Smooth muscle cell (in vitro differentiated cells): ENCODE data around the gene PRR9. TPM values are rescaled to one million over a fixed set of nuclear protein-coding genes. Genes with fewer than 3 reads are reported as not detected.

Experiments used
- DNase-seq: peaks from one replicate; lab custom pipeline; 2025; ENCODE audit not compliant: unreplicated experiment; lab: John Stamatoyannopoulos, UW
- H2AFZ ChIP-seq: fragments of 200-600 bp; sonication (generic); 2 replicates; pipeline ENCODE4 v1.6.0; 2016; ENCODE audit warnings: antibody characterized with exemption, low read depth, mild to moderate bottlenecking
- H3F3A ChIP-seq: fragments of 200-600 bp; sonication (generic); 2 replicates; pipeline ENCODE4 v1.6.0; 2017; ENCODE audit warnings: antibody characterized with exemption, low read depth
- H3K27ac ChIP-seq: fragments of 200-600 bp; sonication (generic); 2 replicates; pipeline ENCODE4 v1.5.1; 2016; ENCODE audit warnings: low read depth, mild to moderate bottlenecking
- H3K27me3 ChIP-seq: fragments of 200-600 bp; sonication (generic); 2 replicates; pipeline ENCODE4 v1.6.1; 2016; ENCODE audit warnings: low read depth, mild to moderate bottlenecking
- H3K36me3 ChIP-seq: fragments of 200-600 bp; sonication (generic); 2 replicates; pipeline ENCODE4 v1.5.1; 2016; ENCODE audit warnings: low read depth
- H3K4me1 ChIP-seq: fragments of 200-600 bp; sonication (generic); 2 replicates; pipeline ENCODE4 v1.5.1; 2016; ENCODE audit warnings: low read depth
- H3K4me2 ChIP-seq: fragments of 200-600 bp; sonication (generic); 2 replicates; pipeline ENCODE4 v1.6.0; 2016; ENCODE audit warnings: mild to moderate bottlenecking
- H3K4me3 ChIP-seq: fragments of 200-600 bp; sonication (generic); 2 replicates; pipeline ENCODE4 v1.5.1; 2016; ENCODE audit warnings: mild to moderate bottlenecking
- H3K79me2 ChIP-seq: fragments of 200-600 bp; sonication (generic); 2 replicates; pipeline ENCODE4 v1.6.0; 2016; ENCODE audit warnings: low read depth, mild to moderate bottlenecking
- H3K9ac ChIP-seq: fragments of 200-600 bp; sonication (generic); 2 replicates; pipeline ENCODE4 v1.6.0; 2016; ENCODE audit warnings: low read depth
- H3K9me3 ChIP-seq: fragments of 200-600 bp; sonication (generic); replicated peaks from 2 replicates; pipeline ENCODE4 v1.5.1; 2016; ENCODE audit warnings: low read depth
- H4K20me1 ChIP-seq: fragments of 200-600 bp; sonication (generic); 2 replicates; pipeline ENCODE4 v1.6.0; 2016; ENCODE audit warnings: low read depth
- WGBS: methylation state at CpG from one replicate; pipeline ENCODE4 v1.1.7; 2016; ENCODE audit warnings: low lambda C conversion rate; 5-methylcytosine and 5-hydroxymethylcytosine counted together
- polyA plus RNA-seq: library from polyadenylated mRNA; unstranded; fragments of >200 nt; fragmentation: Nextera tagmentation; extraction: Ambion mirVana; gene quantifications from 2 replicates; pipeline ENCODE4 v1.2.1, GENCODE V29; 2016
- total RNA-seq: library from RNA; depleted of rRNA; stranded (reverse); fragments of >200 nt; gene quantifications from 2 replicates; pipeline ENCODE4 v1.2.3, GENCODE V29; 2014
- TF ChIP-seq, protein P1 (sequence below): fragments of 200-600 bp; sonication (generic); IDR thresholded peaks from 2 replicates; pipeline ENCODE4 v1.5.1; 2017; ENCODE audit warnings: borderline replicate concordance, mild to moderate bottlenecking, antibody characterized with exemption; ENCODE audit not compliant: insufficient read depth, poor library complexity, severe bottlenecking

PRR9 gene
- total and polyA plus RNA-seq, 2 experiments from 2014 or later, result 3.0 to 9.0 TPM

DNA sequence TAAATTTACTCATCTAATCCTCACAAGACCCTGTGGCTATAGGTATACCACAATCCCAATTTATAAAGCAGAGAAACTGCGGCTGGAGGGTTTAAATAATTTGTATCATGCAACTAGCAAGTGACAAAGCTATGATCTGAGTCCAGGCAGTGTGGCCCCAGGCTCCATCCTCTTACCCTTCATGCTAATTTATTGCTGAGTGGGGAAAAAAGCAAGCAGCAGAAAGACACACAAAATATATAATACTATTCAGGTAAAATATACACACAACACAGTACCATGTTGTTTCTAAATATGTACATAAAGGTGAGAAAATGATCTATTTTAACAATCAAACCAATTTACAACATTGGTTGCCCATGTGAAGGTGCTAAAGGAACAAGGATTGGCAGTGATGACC lies 24.8 kb downstream of the PRR9 start:
- Histone ChIP-seq H3K27ac (no peak overlapping the region), H3K79me2 (no peaks in the 10 kb centered on the region), H3F3A (no peaks in the 10 kb centered on the region), H3K9me3 (no peaks in the 10 kb centered on the region), H3K36me3 (no peaks in the 10 kb centered on the region), H3K4me3 (no peak overlapping the region), H2AFZ (no peak overlapping the region), H3K9ac (no peak overlapping the region), H3K27me3 (no peaks in the 10 kb centered on the region), H3K4me1 (no peaks in the 10 kb centered on the region), H4K20me1 (no peaks in the 10 kb centered on the region), H3K4me2 (no peak overlapping the region)
- DNase-seq, result no peak
- WGBS, result 71% methylated on average over 1 of the region's 1 CpG
- TF ChIP-seq, protein P1, sequence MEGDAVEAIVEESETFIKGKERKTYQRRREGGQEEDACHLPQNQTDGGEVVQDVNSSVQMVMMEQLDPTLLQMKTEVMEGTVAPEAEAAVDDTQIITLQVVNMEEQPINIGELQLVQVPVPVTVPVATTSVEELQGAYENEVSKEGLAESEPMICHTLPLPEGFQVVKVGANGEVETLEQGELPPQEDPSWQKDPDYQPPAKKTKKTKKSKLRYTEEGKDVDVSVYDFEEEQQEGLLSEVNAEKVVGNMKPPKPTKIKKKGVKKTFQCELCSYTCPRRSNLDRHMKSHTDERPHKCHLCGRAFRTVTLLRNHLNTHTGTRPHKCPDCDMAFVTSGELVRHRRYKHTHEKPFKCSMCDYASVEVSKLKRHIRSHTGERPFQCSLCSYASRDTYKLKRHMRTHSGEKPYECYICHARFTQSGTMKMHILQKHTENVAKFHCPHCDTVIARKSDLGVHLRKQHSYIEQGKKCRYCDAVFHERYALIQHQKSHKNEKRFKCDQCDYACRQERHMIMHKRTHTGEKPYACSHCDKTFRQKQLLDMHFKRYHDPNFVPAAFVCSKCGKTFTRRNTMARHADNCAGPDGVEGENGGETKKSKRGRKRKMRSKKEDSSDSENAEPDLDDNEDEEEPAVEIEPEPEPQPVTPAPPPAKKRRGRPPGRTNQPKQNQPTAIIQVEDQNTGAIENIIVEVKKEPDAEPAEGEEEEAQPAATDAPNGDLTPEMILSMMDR, result no peak

DNA sequence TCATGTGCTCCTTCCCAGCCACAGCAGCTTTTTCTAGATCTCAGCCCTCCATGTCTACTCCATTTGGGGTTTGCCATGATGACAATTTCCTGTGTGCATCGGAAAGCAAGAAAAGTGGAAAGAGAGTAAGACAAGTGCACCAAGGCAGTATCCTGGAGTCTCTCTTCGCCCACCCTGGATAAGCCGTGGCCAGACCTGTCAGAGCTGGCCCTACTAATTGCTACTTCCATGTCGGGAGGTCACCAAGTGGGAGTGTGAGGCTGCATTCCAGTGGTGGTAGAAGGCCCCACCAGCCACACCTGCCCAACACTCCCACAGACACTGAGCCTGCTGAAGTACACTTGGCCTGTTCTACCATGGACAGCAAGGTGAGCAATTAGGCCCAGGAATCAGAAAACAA lies 28.1 kb downstream of the PRR9 start:
- TF ChIP-seq, protein P1, result no peak
- H3K27me3 ChIP-seq, result no peaks in the 10 kb centered on the region
- no peak overlapping the region for H3K4me3 ChIP-seq
- H3K9ac ChIP-seq, result no peak overlapping the region
- no peaks in the 10 kb centered on the region for H3K36me3 ChIP-seq
- no peak overlapping the region for H2AFZ ChIP-seq
- WGBS, result 74% methylated on average over 4 of the region's 4 CpGs
- no peaks in the 10 kb centered on the region for H3F3A ChIP-seq
- no peak overlapping the region for H3K4me2 ChIP-seq
- H3K9me3 ChIP-seq, result peaks cover 5% of the 10 kb centered on the region
- H3K27ac ChIP-seq, result no peak overlapping the region
- no peaks in the 10 kb centered on the region for H3K79me2 ChIP-seq
- H3K4me1 ChIP-seq, result no peaks in the 10 kb centered on the region
- no peak for DNase-seq
- H4K20me1 ChIP-seq, result no peaks in the 10 kb centered on the region

DNA sequence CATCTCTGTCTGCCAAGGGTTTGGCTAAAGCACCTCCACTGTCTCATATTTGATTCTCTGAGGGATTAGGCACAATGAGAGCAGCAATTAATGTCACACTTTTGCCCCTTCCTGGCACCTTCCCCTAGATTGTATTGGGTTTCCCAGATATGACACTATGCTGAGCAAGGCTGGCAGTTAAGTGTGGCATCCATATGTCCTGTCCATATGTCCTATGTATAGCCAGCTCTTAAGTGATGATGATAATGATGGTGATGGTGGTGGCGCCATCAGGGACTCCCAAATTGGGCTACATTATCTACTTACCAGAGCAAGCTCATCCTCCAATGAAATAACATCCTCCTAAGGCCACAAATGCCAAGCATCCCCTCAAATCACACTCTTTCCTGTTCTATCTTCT lies 28.6 kb downstream of the PRR9 start:
- WGBS, result 0% methylated on average over 1 of the region's 1 CpG
- Histone ChIP-seq H3F3A (no peaks in the 10 kb centered on the region), H3K4me2 (no peak overlapping the region), H3K27me3 (no peaks in the 10 kb centered on the region), H3K9me3 (peaks cover 5% of the 10 kb centered on the region), H2AFZ (no peak overlapping the region), H3K27ac (no peak overlapping the region), H3K36me3 (no peaks in the 10 kb centered on the region), H3K79me2 (no peaks in the 10 kb centered on the region), H4K20me1 (no peaks in the 10 kb centered on the region), H3K4me1 (no peaks in the 10 kb centered on the region), H3K4me3 (no peak overlapping the region), H3K9ac (no peak overlapping the region)
- TF ChIP-seq, protein P1, result no peak
- DNase-seq, result no peak

DNA sequence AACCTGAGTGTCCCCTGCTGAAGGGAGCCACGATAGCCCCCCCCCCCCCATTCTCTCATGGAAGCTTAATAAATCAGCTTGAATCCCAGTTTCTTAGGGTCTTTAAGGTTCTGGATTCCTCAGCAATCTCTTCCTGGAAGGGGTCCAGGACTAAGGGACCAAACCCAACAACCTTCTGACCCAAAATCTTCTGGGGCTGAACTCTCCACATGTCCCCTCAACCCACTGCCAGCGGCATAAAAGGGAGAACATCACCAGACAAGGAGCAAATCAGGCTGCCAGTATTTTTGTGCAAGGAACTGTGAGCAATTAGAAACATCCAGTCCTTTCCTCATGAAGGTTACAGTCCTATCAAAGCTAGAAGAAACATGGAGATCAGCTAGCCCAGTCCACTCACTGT lies 29.4 kb downstream of the PRR9 start:
- Histone ChIP-seq H3K4me3 (no peak overlapping the region), H3F3A (no peaks in the 10 kb centered on the region), H2AFZ (no peak overlapping the region), H3K4me2 (no peak overlapping the region), H3K9me3 (peaks cover 5% of the 10 kb centered on the region), H3K4me1 (no peaks in the 10 kb centered on the region), H3K36me3 (no peaks in the 10 kb centered on the region), H3K27ac (no peak overlapping the region), H3K9ac (no peak overlapping the region), H3K27me3 (no peaks in the 10 kb centered on the region), H4K20me1 (no peaks in the 10 kb centered on the region), H3K79me2 (no peaks in the 10 kb centered on the region)
- no peak for DNase-seq
- TF ChIP-seq, protein P1, result no peak
- WGBS, result 40% methylated on average over 2 of the region's 2 CpGs
